Prostate gland (tissue), 2 donors: ENCODE measurements around the gene NLGN4X. TPM values are rescaled to one million over a fixed set of nuclear protein-coding genes. Genes with fewer than 3 reads are reported as not detected.

Experiments
- DNase-seq: peaks from one replicate; pipeline ENCODE4 v3.0.0-alpha.2; 2019; ENCODE audit warnings: low spot score
- H3K27ac ChIP-seq, 2 donors: fragments of 200-600 bp; sonication (generic); 2 replicates each; pipeline ENCODE4 v1.5.1; 2017 to 2019
- H3K27me3 ChIP-seq: fragments of 200-600 bp; sonication (generic); replicated peaks from 2 replicates; pipeline ENCODE4 v1.5.1; 2019; ENCODE audit not compliant: insufficient read depth
- H3K36me3 ChIP-seq, 2 donors: fragments of 200-600 bp; sonication (generic); 1 replicate in 1 of 2; 2 replicates in 1 of 2; pipeline versions ENCODE4 v1.5.1 to v1.8.1; 2017 to 2019
- H3K4me1 ChIP-seq: fragments of 200-600 bp; sonication (generic); replicated peaks from 2 replicates; pipeline ENCODE4 v1.5.1; 2019
- H3K4me3 ChIP-seq, 2 donors: fragments of 200-600 bp; sonication (generic); 2 replicates each; pipeline ENCODE4 v1.5.1; 2017 to 2019
- H3K9me3 ChIP-seq: fragments of 200-600 bp; sonication (generic); 2 replicates; pipeline ENCODE4 v1.5.1; 2017
- CTCF ChIP-seq, 4 experiments: fragments of 200-600 bp in 2 of 4; fragments of 450-650 bp in 2 of 4; sonication (generic) in 2 of 4; IDR thresholded peaks; 1 replicate in 3 of 4; 2 replicates in 1 of 4; pipeline ENCODE4 v1.5.1; 2016 to 2019; ENCODE audit warnings: antibody characterized with exemption in 4 of 4, mild to moderate bottlenecking in 2 of 4, moderate library complexity in 2 of 4
- POLR2A ChIP-seq: fragments of 450-650 bp; IDR thresholded peaks from one replicate; pipeline ENCODE4 v1.6.1; 2016; ENCODE audit warnings: antibody characterized with exemption, mild to moderate bottlenecking
- POLR2AphosphoS5 ChIP-seq: sonication (generic); formaldehyde crosslinking; IDR thresholded peaks from one replicate; pipeline ENCODE4 v1.6.1; 2017; ENCODE audit warnings: antibody characterized with exemption
- WGBS: methylation state at CpG from one replicate; pipeline ENCODE4 v1.1.5; 2018; 5-methylcytosine and 5-hydroxymethylcytosine counted together
- intact Hi-C: fragments of 100-400 bp; cut with DNase I; formaldehyde crosslinking; loops from one replicate; pipeline ENCODE4 v1.14.2; 2022
- total RNA-seq, 2 donors: library from RNA; depleted of rRNA; stranded (reverse); fragments of >200 nt; gene quantifications; one replicate each; pipeline ENCODE4 v1.1.0, GENCODE V29; 2016

Gene NLGN4X
- total RNA-seq, 2 donors from 2014 or later: 0.36 to 13.2 TPM

GRCh38 chrX:5998456-5998855 is 230.2 kb downstream of the NLGN4X start:
- WGBS: 83% methylated on average over 1 of the region's 1 CpG
- no peak overlapping the region for H3K4me3 ChIP-seq
- DNase-seq: no peak
- H3K4me1 ChIP-seq: no peaks in the 10 kb centered on the region
- intact Hi-C loops: no loop called here
- H3K9me3 ChIP-seq: no peaks in the 10 kb centered on the region
- no peak overlapping the region for H3K27ac ChIP-seq
- no peaks in the 10 kb centered on the region for H3K27me3 ChIP-seq
- H3K36me3 ChIP-seq: no peaks in the 10 kb centered on the region
- TF ChIP-seq POLR2AphosphoS5 (no peak), CTCF (IDR thresholded peaks at IDR 0.05) (no peak), POLR2A (no peak)

GRCh38 chrX:5991393-5991792 is 237.3 kb downstream of the NLGN4X start:
- intact Hi-C loops: no loop called here
- Histone ChIP-seq H3K4me1 (no peaks in the 10 kb centered on the region), H3K36me3 (no peaks in the 10 kb centered on the region), H3K4me3 (no peak overlapping the region), H3K27me3 (no peaks in the 10 kb centered on the region), H3K27ac (no peak overlapping the region), H3K9me3 (no peaks in the 10 kb centered on the region)
- no peak for DNase-seq
- TF ChIP-seq POLR2A: no peak
- 42% methylated on average over 3 of the region's 3 CpGs for WGBS

- WGBS: 93% methylated on average over 1 of the region's 1 CpG
- no peaks in the 10 kb centered on the region for H3K4me1 ChIP-seq
These were observed 249.3 kb downstream of the NLGN4X start for GRCh38 chrX:5979338-5979737.

GRCh38 chrX:5976332-5976731 is 252.3 kb downstream of the NLGN4X start:
- H3K27me3 ChIP-seq: no peaks in the 10 kb centered on the region
- H3K4me3 ChIP-seq: no peak overlapping the region
- DNase-seq: no peak
- H3K36me3 ChIP-seq: no peaks in the 10 kb centered on the region
- 86% methylated on average over 4 of the region's 4 CpGs for WGBS
- no peak overlapping the region for H3K27ac ChIP-seq
- no peaks in the 10 kb centered on the region for H3K4me1 ChIP-seq
- intact Hi-C loops: no loop called here
- H3K9me3 ChIP-seq: no peaks in the 10 kb centered on the region
- TF ChIP-seq POLR2A (no peak), POLR2AphosphoS5 (no peak), CTCF (IDR thresholded peaks at IDR 0.05) (no peak)

More at GRCh38 chrX:5979338-5979737, 249.3 kb downstream of the NLGN4X start:
- H3K36me3 ChIP-seq: no peaks in the 10 kb centered on the region
- H3K9me3 ChIP-seq: no peaks in the 10 kb centered on the region
- H3K4me3 ChIP-seq: no peak overlapping the region
- DNase-seq: no peak
- TF ChIP-seq POLR2AphosphoS5: no peak
- TF ChIP-seq POLR2A: no peak
- TF ChIP-seq CTCF (IDR thresholded peaks at IDR 0.05): no peak
- H3K27me3 ChIP-seq: no peaks in the 10 kb centered on the region
- intact Hi-C loops: no loop called here
- H3K27ac ChIP-seq: no peak overlapping the region

GRCh38 chrX:5971300-5971699 is 257.4 kb downstream of the NLGN4X start:
- no peak overlapping the region for H3K4me3 ChIP-seq
- H3K27ac ChIP-seq: no peak overlapping the region
- TF ChIP-seq CTCF (IDR thresholded peaks at IDR 0.05) (no peak), POLR2AphosphoS5 (no peak), POLR2A (no peak)
- H3K36me3 ChIP-seq: no peaks in the 10 kb centered on the region
- intact Hi-C loops: no loop called here
- no peak for DNase-seq
- H3K4me1 ChIP-seq: no peaks in the 10 kb centered on the region
- no peaks in the 10 kb centered on the region for H3K9me3 ChIP-seq
- no peaks in the 10 kb centered on the region for H3K27me3 ChIP-seq
